Stimulated activated CD4-positive, alpha-beta T cell treated with anti-CD3 and anti-CD28 coated beads, Interleukin-12 subunit alpha, Interleukin-12 subunit beta, amount 100 ng/mL, for 4 hours (primary cell): ENCODE results near the gene CYB561.

Source experiments
- DNase-seq: peaks from one replicate; pipeline ENCODE4 v3.0.0-alpha.2; 2020

The CYB561 gene

DNA sequence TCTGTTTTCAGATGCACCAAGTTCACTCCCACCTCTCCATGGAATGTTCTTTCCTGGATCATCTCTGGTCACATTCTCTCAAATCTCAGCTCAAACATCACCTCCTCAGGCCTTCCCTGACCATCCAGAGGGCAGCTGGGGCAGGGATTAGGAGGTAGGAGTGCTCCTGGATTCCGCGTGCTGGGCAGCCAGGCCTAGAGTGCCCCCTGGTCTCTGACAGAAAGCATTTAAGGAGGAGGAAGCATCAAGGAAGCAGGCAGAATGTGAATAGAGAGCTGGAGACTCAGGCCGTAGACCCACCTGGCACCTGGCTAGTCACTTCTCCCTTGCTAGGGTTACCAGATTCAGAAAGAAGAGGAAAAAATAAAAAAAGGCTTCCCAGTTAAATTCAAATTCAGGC lies 2.5 kb upstream of the CYB561 start:
- no peak for DNase-seq

DNA sequence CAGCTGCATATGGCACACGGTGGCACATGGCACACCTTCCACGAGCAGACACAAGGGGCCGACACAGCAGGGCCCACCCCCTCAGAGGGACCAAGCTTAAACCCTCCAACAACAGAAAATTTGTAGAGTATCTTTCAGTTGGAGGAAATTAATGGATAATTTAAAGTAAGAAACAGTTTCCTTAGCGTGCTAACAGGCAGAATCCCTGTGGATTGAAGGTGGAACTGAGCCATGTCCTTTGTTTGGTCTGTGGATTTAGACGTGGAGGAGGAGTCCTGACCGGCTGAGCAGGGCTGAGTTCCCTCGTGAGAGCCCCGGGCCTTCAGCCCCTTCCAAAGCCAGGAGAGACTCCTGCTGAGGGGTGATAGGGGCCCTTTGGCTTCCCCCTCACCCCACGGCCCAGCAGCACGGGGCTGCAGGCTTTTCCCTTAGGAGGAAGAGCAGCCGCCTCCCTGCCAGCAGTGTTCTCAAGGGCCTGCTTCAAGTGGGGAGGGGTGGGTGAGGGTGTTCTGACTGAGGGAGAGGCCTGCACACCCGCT lies 1.4 kb upstream of the CYB561 start:
- DNase-seq, result no peak

- peak; percentile 50 for DNase-seq
Observed at GRCh38 chr17:63446753-63447470, 806 bp upstream of the CYB561 start.

DNA sequence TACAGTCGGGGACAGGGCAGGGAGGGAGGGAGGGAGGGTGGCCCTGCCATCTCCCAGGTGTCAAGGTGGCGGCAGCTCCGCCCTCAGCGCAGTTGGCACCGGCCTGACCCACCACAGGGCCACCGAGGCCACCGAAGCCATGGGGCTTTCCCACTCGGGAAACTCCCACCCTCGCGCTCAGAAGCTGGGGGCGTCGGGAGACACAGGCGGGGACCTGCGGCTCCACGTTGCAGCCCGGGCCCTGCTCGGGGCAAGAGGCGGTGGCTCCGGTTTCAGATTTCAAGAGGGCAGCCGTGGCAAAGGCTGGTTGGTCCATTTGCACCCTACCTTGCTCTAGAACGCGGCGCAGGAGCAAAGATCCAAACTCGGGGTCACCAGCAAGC lies 544 bp downstream of the CYB561 start:
- peak; percentile 46 for DNase-seq

DNA sequence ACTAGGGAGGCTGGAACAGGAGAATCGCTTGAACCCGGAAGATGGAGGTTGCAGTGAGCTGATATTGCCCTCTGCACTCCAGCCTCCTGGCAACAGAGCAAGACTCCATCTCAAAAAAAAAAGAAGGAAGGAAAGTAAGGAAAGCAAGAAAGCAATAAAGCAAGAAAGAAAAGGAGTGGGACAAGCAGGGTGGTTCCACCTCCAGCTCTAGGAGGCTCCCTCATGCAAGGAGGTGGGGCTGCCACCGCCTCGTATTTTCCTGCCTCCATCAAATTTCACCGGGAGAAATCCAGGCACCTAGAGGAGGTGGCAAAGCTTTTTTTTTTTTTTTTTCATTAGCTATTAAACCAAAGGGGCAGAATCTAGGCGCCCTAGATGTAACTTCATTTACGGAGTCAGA lies 1.0 kb downstream of the CYB561 start:
- no peak for DNase-seq

DNA sequence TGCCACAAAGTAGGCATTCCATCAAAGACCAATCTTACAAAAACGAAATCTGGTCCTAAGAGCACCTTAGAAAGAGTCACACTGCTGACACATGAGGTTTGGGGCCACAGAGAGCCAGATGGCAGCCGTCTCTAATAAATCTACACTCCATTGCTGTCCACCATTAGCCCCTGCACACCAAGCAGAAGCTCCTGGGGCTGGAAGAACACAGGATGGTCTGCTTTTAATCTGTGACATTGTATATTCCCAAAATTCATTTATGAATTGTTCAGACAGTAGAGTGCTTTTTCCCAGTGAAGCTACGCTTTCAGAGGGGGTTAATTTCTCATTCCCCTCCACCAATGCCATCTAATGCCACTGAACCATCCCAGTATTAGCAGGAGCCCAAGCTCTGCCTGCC lies 1.6 kb downstream of the CYB561 start:
- no peak for DNase-seq

DNA sequence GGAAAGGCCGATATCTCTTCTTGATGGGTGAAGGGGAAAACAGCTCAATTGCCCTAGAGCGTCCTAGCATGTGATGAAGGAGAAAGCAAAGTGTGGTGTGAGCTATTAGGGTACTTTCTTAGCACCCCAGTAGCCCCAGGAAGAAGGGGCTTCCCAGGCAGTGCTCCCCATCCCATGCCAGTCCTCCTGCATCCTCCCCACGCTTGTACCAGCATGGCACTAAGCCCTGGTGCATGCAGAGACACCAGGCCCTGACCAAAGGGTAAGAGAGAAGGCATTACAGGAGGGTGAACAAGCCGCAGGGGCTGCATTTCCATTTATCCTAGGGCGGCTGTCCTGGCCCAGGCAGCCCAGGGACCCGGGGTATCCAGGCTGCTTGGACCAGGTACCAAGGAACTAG lies 3.1 kb downstream of the CYB561 start:
- no peak for DNase-seq

- DNase-seq, result no peak
Observed at GRCh38 chr17:63442549-63443035, 3.5 kb downstream of the CYB561 start.

GRCh38 chr17:63442074-63442473 lies 4.0 kb downstream of the CYB561 start:
- no peak for DNase-seq

DNA sequence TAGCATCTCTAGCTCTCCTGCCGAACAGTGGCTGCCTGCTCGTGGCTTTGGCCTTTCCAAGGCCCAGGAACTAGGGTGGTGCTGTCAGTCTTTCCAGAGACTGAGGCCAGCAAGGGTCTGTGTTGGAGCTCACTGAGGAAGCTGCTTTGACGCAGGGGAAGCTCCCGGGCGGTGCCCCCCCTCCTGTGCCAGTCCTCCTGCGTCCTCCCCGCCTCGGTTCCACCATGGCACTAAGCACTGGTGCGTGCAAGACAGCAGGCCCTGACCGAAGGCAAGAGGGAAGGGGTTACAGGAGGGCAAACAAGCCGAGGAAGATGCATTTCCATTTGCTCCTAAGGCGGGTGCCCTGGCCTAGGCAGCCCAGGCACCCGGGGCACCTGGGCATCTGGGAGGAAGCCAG lies 4.5 kb downstream of the CYB561 start:
- no peak for DNase-seq

DNA sequence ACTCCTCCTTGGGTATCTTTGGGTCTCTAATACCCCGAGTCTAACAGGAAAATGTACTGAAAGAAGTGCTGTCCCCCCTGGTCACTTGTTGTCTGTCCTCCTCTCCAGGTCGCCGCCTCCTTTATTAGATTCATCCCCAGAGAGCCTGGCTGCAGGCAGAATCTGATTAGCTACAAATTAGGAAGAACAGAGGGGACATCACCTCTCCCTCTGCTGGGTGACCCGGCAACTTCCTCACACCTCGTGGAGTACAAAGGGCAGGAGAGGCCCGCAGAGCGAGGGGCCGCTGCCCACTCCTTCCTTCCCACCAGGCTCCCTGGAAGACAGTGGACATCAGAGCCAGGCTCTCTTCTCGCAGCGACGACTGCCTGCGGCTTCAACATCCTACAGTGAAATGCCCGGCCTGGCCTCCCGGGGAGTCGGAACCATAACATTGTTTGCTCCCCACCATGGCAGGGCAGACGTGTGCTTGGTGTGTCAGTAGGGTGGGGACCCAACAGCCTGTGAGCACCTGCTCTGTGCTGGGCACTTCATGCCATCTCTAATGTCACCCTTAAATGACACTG lies 5.3 kb downstream of the CYB561 start:
- DNase-seq, result no peak

- DNase-seq, result no peak
Observed at GRCh38 chr17:63440127-63440769, 5.9 kb downstream of the CYB561 start.

GRCh38 chr17:63439687-63440086 lies 6.4 kb downstream of the CYB561 start:
- no peak for DNase-seq

- no peak for DNase-seq
Observed at GRCh38 chr17:63438092-63439051, 7.7 kb downstream of the CYB561 start.

DNA sequence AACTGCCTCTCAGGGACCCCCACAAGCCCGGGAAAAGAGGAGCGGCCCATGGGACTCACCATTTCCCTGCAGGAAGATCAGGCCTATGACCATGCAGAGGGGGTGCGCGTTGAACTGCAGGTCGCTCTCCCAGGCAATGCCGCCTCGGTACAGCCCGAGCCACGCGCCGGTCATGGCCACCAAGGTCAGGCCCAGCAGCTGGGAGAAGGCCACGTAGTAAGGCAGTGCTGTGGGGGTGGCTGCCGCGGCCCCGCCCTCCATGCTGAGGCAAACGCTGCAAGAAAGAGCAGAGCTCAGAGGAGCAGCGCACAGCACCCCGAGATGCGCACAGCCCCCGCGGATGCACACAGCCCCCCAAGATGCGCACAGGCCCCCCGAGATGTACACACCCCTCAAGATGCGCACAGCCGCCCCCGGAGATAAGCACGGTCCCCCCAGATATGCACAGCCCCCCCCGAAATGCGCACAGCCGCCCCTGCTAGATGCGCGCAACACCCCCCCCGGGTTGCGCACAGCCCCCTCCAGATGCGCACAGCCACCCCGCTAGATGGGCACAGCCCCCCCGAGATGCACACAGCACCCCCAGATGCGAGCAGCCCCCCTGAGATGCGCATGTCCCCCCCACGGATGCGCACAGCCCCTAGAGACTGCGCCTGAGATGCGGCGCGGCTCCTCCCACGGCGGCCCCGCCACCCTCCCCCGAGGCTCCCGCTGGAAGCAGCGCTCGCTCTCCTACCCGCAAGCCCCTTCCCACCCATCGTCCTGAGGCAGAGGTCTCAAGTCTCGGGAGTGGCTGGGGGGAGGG lies 8.6 kb downstream of the CYB561 start:
- DNase-seq, result no peak

GRCh38 chr17:63436523-63437110 lies 9.5 kb downstream of the CYB561 start:
- DNase-seq, result no peak

- DNase-seq, result no peak
Observed at GRCh38 chr17:63435681-63436522, 10.2 kb downstream of the CYB561 start.

- DNase-seq, result no peak
Observed at GRCh38 chr17:63434951-63435571, 11.0 kb downstream of the CYB561 start.

- DNase-seq, result no peak
Observed at GRCh38 chr17:63433746-63434591, 12.1 kb downstream of the CYB561 start.
